Common myeloid progenitor, CD34-positive (primary cell): ENCODE results near the gene TRIM28.
A peak's percentile ranks its signal among the peaks of the same experiment; 100 is the strongest.
"Not testable (repeated sequence)": the region's sequence is repeated elsewhere in the genome, so short reads cannot be mapped to it uniquely, and the experiment has no call there.

Source experiments
- CTCF ChIA-PET: fragments of 350-600 bp; sonication (Branson Sonifier 250); formaldehyde crosslinking; loops from one replicate; lab custom pipeline; 2021; ENCODE audit warnings: antibody characterized with exemption; lab: Charles Lee
- POLR2A ChIA-PET: fragments of 350-600 bp; sonication (Branson Sonifier 250); formaldehyde crosslinking; loops from one replicate; lab custom pipeline; 2021; ENCODE audit warnings: antibody characterized with exemption; lab: Charles Lee
- DNase-seq, 3 donors: peaks; one replicate each; pipeline versions ENCODE4 v3.0.0 to v3.0.0-alpha.2; 2013
- H3K27ac ChIP-seq, 2 experiments: 1 replicate in 1 of 2; 2 replicates in 1 of 2; pipeline ENCODE4 v1.7.0; 2013; ENCODE audit warnings: inconsistent platforms in 2 of 2, low read length in 2 of 2, mild to moderate bottlenecking in 2 of 2, low read depth in 1 of 2, moderate library complexity in 1 of 2; ENCODE audit not compliant: severe bottlenecking in 2 of 2, insufficient read depth in 1 of 2, poor library complexity in 1 of 2
- H3K27me3 ChIP-seq, 5 experiments: replicated peaks in 2 of 5; 1 replicate in 3 of 5; 2 replicates in 2 of 5; pipeline versions ENCODE4 v1.6.1 to v1.7.0; 2013; ENCODE audit warnings: low read length in 4 of 5, mild to moderate bottlenecking in 2 of 5, moderate library complexity in 2 of 5, inconsistent platforms in 1 of 5; ENCODE audit not compliant: insufficient read depth in 5 of 5, control insufficient read depth in 4 of 5
- H3K36me3 ChIP-seq, 4 experiments: 1 replicate in 2 of 4; 2 replicates in 2 of 4; pipeline versions ENCODE4 v1.6.1 to v1.7.0; 2013; ENCODE audit warnings: low read length in 3 of 4, control low read depth in 1 of 4, mild to moderate bottlenecking in 1 of 4; ENCODE audit not compliant: control insufficient read depth in 4 of 4, insufficient read depth in 4 of 4
- H3K4me1 ChIP-seq, 4 experiments: 1 replicate in 3 of 4; 2 replicates in 1 of 4; pipeline versions ENCODE4 v1.6.1 to v1.7.1; 2013; ENCODE audit warnings: low read length in 3 of 4, mild to moderate bottlenecking in 3 of 4, control low read depth in 1 of 4, inconsistent platforms in 1 of 4, moderate library complexity in 1 of 4; ENCODE audit not compliant: control insufficient read depth in 4 of 4, insufficient read depth in 4 of 4; ENCODE audit errors: control extremely low read depth in 1 of 4
- H3K4me3 ChIP-seq, 7 experiments: 1 replicate in 4 of 7; 2 replicates in 3 of 7; pipeline versions ENCODE4 v1.5.1 to v1.7.0; 2013; ENCODE audit warnings: mild to moderate bottlenecking in 7 of 7, low read length in 6 of 7, moderate library complexity in 6 of 7, inconsistent platforms in 2 of 7, low read depth in 2 of 7, control low read depth in 1 of 7; ENCODE audit not compliant: insufficient read depth in 4 of 7, control insufficient read depth in 1 of 7; ENCODE audit errors: extremely low read depth in 1 of 7
- H3K9me3 ChIP-seq, 5 experiments: 1 replicate in 4 of 5; 2 replicates in 1 of 5; pipeline versions ENCODE4 v1.6.1 to v1.7.1; 2013; ENCODE audit warnings: low read length in 4 of 5, mild to moderate bottlenecking in 2 of 5, inconsistent platforms in 1 of 5, low read depth in 1 of 5, moderate library complexity in 1 of 5; ENCODE audit not compliant: control insufficient read depth in 4 of 5, insufficient read depth in 2 of 5; ENCODE audit errors: control extremely low read depth in 1 of 5
- WGBS: methylation state at CpG from one replicate; pipeline ENCODE4 v1.1.5; 2013; ENCODE audit not compliant: insufficient coverage; 5-methylcytosine and 5-hydroxymethylcytosine counted together

Gene TRIM28

DNA sequence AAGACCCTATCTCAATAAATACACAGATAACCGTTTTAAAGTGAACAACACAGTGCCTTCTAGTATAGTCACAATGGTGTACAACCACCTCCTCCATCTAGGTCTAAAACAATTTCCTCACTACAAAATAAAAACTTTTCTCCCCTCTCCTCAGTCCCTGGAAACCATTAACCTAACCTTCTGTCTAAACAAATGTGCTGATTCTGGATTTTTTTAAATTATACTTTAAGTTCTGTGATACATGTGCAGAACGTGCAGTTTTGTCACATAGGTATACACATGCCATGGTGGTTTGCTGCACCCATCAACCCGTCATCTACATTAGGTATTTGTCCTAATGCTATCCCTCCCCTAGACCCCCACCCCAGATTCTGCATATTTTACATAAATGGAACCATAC is 14.5 kb upstream of the TRIM28 start:
- H3K27ac ChIP-seq, result no peak overlapping the region
- WGBS, result 93% methylated on average over 3 of the region's 3 CpGs
- no peak for DNase-seq
- no peaks in the 10 kb centered on the region for H3K9me3 ChIP-seq
- H3K36me3 ChIP-seq, result no peaks in the 10 kb centered on the region
- H3K4me1 ChIP-seq, result no peaks in the 10 kb centered on the region
- no peak overlapping the region for H3K4me3 ChIP-seq
- peaks cover 0 to 2% (median 0%) of the 10 kb centered on the region in 5 experiments for H3K27me3 ChIP-seq
- ChIA-PET CTCF (interaction anchor here (1.3 kb wide), 1 partner anchor 9 kb away, joined by 4 read pairs; the partner anchor contains the start of gene ZBTB45), POLR2A (no interaction called here)

GRCh38 chr19:58531034-58531840 is 12.6 kb upstream of the TRIM28 start:
- CTCF ChIA-PET, result interaction anchor here (5.4 kb wide), 1 partner anchor 10 kb away, joined by 41 read pairs; the partner anchor contains the start of gene ZBTB45
- no peaks in the 10 kb centered on the region for H3K4me1 ChIP-seq
- no peaks in the 10 kb centered on the region for H3K9me3 ChIP-seq
- no peak for DNase-seq
- POLR2A ChIA-PET, result interaction anchor here (1.3 kb wide), 1 partner anchor 11 kb away, joined by 4 read pairs; the partner anchor contains the start of gene ZBTB45
- WGBS, result 87% methylated on average over 3 of the region's 10 CpGs
- no peak overlapping the region for H3K4me3 ChIP-seq
- H3K27me3 ChIP-seq, result peaks cover 0 to 2% (median 0%) of the 10 kb centered on the region in 5 experiments
- no peaks in the 10 kb centered on the region for H3K36me3 ChIP-seq
- no peak overlapping the region for H3K27ac ChIP-seq

- ChIA-PET CTCF (interaction anchor here (1.0 to 5.4 kb wide), 2 partner anchors 15 to 42 kb away, joined by 3 to 41 read pairs; partner anchors contain the start of gene ZBTB45), POLR2A (no interaction called here)
- no peak overlapping the region for H3K4me3 ChIP-seq
- H3K36me3 ChIP-seq, result no peaks in the 10 kb centered on the region
- DNase-seq, result no peak
- H3K9me3 ChIP-seq, result no peaks in the 10 kb centered on the region
- H3K27me3 ChIP-seq, result peaks cover 0 to 1% (median 0%) of the 10 kb centered on the region in 5 experiments
- no peak overlapping the region for H3K27ac ChIP-seq
- peaks cover 0 to 19% (median 16%) of the 10 kb centered on the region in 4 experiments for H3K4me1 ChIP-seq
- no CpG with 5 or more reads among the region's 3 CpGs for WGBS
These were observed 8.0 kb upstream of the TRIM28 start for GRCh38 chr19:58535857-58536256.

DNA sequence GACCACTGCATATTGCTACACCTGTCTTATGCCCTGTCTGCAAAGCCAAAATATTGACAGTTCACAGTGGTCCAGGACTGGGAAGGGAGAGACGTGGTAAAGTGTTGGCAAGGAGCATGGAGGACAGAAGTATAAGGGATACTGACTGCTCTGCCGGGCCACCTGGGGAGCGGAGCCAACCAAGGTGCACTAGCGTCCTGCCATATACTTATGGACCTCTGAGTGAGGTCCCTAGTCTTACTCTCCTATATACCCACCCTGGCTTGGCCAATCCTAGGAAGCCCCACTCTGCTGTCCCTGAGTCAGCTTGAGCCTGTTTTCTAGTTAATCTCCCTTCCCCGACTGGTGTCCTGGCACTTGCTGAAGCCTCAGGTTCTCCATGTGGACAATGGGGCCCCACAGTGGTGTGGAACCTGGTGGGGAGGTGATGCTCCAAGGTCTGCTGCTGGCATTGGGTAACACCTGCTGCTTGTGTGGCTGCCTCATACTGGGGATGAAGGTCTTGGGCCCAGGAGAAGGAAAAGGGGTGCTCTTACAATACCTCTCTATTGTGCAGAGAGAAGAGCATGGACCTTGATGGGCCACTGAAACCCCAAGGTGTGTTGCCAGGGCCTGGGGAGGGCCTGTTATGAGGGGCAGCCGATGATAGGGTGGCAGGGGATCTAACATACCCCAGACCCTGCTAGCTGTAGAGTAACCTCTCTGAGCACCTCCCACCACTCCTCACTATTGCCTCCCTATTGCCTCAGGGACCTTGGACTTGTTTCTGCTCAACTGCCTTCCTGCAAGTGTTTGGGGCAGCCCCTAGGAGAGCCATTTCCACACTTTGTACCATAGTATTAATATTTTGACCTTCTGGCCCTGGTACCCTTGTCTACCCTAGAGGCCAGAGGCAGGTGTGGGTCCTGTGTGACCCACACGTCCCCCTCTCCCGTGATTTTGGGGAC is 6.7 kb upstream of the TRIM28 start:
- H3K4me3 ChIP-seq, result peak overlapping the region in 1 of 7 experiments; percentile 77
- H3K4me1 ChIP-seq, result peaks cover 0 to 19% (median 16%) of the 10 kb centered on the region in 4 experiments
- no peaks in the 10 kb centered on the region for H3K36me3 ChIP-seq
- no peaks in the 10 kb centered on the region for H3K27me3 ChIP-seq
- no peak overlapping the region for H3K27ac ChIP-seq
- no peaks in the 10 kb centered on the region for H3K9me3 ChIP-seq
- no peak for DNase-seq
- 96% methylated on average over 6 of the region's 8 CpGs for WGBS
- POLR2A ChIA-PET, result interaction anchor here (0.7 to 1.9 kb wide), 3 partner anchors 17 to 35 kb away, joined by 3 to 6 read pairs (median 4); partner anchors contain the start of genes CHMP2A and ZBTB45
- CTCF ChIA-PET, result interaction anchor here (0.7 to 5.4 kb wide), 5 partner anchors 14 to 43 kb away, joined by 3 to 41 read pairs (median 3); partner anchors contain the start of gene ZBTB45

- Histone ChIP-seq H3K27me3 (no peaks in the 10 kb centered on the region), H3K27ac (peak overlapping the region in 1 of 2 experiments; percentile 75), H3K9me3 (no peaks in the 10 kb centered on the region), H3K36me3 (no peaks in the 10 kb centered on the region), H3K4me3 (peak overlapping the region; percentile 37 to 77 (median 61)), H3K4me1 (peaks cover 0 to 20% (median 19%) of the 10 kb centered on the region in 4 experiments)
- ChIA-PET POLR2A (interaction anchor here (0.7 to 1.9 kb wide), 3 partner anchors 15 to 18 kb away, joined by 3 to 6 read pairs (median 4); partner anchors contain the start of genes CHMP2A and ZBTB45), CTCF (interaction anchor here (0.7 to 1.4 kb wide), 4 partner anchors 16 to 42 kb away, joined by 3 read pairs; partner anchors contain the start of gene ZBTB45)
- peak; percentile 78 to 92 (median 88) for DNase-seq
- WGBS, result under 1% methylated on average over 39 of the region's 55 CpGs
These were observed 5.4 kb upstream of the TRIM28 start for GRCh38 chr19:58538257-58539168.

GRCh38 chr19:58539169-58539559 is 4.7 kb upstream of the TRIM28 start:
- POLR2A ChIA-PET, result interaction anchor here (1.9 kb wide), 1 partner anchor 19 kb away, joined by 6 read pairs; the partner anchor contains the start of gene ZBTB45
- H3K4me3 ChIP-seq, H3K36me3 ChIP-seq, DNase-seq, H3K27me3 ChIP-seq, H3K9me3 ChIP-seq, CTCF ChIA-PET: not testable (repeated sequence)
- Histone ChIP-seq H3K27ac (peak overlapping the region in 1 of 2 experiments; percentile 75), H3K4me1 (peaks cover 0 to 23% (median 22%) of the 10 kb centered on the region in 4 experiments)
